Mesothelial cell of epicardium (in vitro differentiated cells): Measurements from ENCODE around the gene FDPS. TPM values are rescaled to one million over a fixed set of nuclear protein-coding genes. Genes with fewer than 3 reads are reported as not detected.
A peak's percentile ranks its signal among the peaks of the same experiment; 100 is the strongest.

Experiments
- DNase-seq, 2 experiments: peaks; one replicate each; pipeline ENCODE4 v3.0.0; 2021; ENCODE audit warnings: low spot score in 2 of 2; ENCODE audit not compliant: unreplicated experiment in 2 of 2
- H3K27ac Mint-ChIP-seq: 2 replicates; pipeline ENCODE4 v1.8.0; 2021; ENCODE audit warnings: mixed read lengths
- H3K27me3 Mint-ChIP-seq: 2 replicates; pipeline ENCODE4 v1.8.0; 2021; ENCODE audit warnings: low read depth, mixed read lengths
- H3K36me3 Mint-ChIP-seq: 2 replicates; pipeline ENCODE4 v1.8.0; 2021; ENCODE audit warnings: mixed read lengths
- H3K4me1 Mint-ChIP-seq: 2 replicates; pipeline ENCODE4 v1.8.0; 2021; ENCODE audit warnings: mixed read lengths
- H3K4me3 Mint-ChIP-seq: 2 replicates; pipeline ENCODE4 v1.8.0; 2021; ENCODE audit warnings: mild to moderate bottlenecking, moderate library complexity, mixed read lengths
- H3K9me3 Mint-ChIP-seq: 2 replicates; pipeline ENCODE4 v1.8.0; 2021; ENCODE audit warnings: mixed read lengths
- CTCF ChIP-seq: fragments of 200-600 bp; sonication (generic); IDR thresholded peaks from one replicate; pipeline ENCODE4 v1.5.0; 2021; ENCODE audit warnings: antibody characterized with exemption; ENCODE audit not compliant: unreplicated experiment
- total RNA-seq: library from RNA; stranded (reverse); gene quantifications from 3 replicates; pipeline ENCODE4 v1.2.1, GENCODE V29; 2021

The FDPS gene
- total RNA-seq, 1 donor from 2014 or later = 153 TPM

DNA sequence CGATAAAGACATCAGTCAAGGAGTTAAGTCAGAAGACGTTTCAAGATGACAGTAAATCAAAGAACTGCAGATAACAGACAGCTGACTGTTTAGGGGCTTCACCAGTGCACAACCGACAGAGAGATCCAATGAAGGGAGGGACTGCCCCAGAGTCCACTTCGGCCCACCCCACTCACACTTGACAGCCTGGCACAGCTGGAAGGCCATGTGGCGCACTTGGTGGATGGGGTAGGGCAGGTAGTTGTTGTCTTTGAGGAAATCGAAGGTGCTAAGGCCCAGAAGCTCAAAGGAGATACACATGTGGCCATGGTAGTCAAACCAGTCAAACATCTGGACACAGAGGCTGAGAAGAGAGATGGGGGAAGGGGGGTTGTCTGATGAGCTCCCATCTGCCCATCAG is 42.1 kb upstream of the FDPS start:
- H3K4me1 Mint-ChIP-seq = peaks cover 15% of the 10 kb centered on the region
- DNase-seq = no peak
- no peak overlapping the region for H3K4me3 Mint-ChIP-seq
- no peaks in the 10 kb centered on the region for H3K9me3 Mint-ChIP-seq
- H3K36me3 Mint-ChIP-seq = peaks cover 43% of the 10 kb centered on the region
- H3K27me3 Mint-ChIP-seq = no peaks in the 10 kb centered on the region
- H3K27ac Mint-ChIP-seq = no peak overlapping the region
- no peak for TF ChIP-seq CTCF

DNA sequence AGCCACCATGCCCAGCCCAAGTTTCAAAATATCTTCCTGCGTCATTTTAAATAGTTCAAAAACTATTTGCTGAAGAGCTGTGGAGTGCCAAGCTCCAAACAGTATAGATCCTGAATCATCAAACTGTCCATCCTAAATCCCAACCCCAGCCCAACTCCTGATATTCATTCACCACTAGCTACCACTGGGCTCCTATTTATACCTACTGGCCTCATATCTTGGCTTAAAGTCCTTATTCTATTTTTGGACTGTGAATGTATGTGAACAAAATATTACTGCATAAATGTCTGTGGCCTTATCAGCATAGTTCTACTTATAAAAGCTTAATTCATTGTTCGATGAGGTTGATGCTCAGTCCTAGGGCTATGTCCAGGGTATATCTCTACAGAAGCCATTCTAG is 41.3 kb upstream of the FDPS start:
- Mint-ChIP-seq H3K9me3 (no peaks in the 10 kb centered on the region), H3K4me1 (peaks cover 14% of the 10 kb centered on the region), H3K36me3 (peaks cover 43% of the 10 kb centered on the region), H3K4me3 (no peak overlapping the region), H3K27me3 (no peaks in the 10 kb centered on the region), H3K27ac (no peak overlapping the region)
- TF ChIP-seq CTCF = no peak
- DNase-seq = no peak

- H3K27me3 Mint-ChIP-seq = no peaks in the 10 kb centered on the region
- peaks cover 43% of the 10 kb centered on the region for H3K36me3 Mint-ChIP-seq
These were observed 40.0 kb upstream of the FDPS start for GRCh38 chr1:155268630-155269029.

GRCh38 chr1:155269381-155269780 is 39.3 kb upstream of the FDPS start:
- Mint-ChIP-seq H3K4me3 (no peak overlapping the region), H3K36me3 (peaks cover 39% of the 10 kb centered on the region), H3K9me3 (no peaks in the 10 kb centered on the region), H3K4me1 (peaks cover 22% of the 10 kb centered on the region), H3K27me3 (no peaks in the 10 kb centered on the region), H3K27ac (no peak overlapping the region)
- TF ChIP-seq CTCF = no peak
- no peak for DNase-seq

More at GRCh38 chr1:155268630-155269029, 40.0 kb upstream of the FDPS start:
- Mint-ChIP-seq H3K4me1 (peaks cover 19% of the 10 kb centered on the region), H3K27ac (no peak overlapping the region), H3K9me3 (no peaks in the 10 kb centered on the region), H3K4me3 (no peak overlapping the region)
- DNase-seq = no peak
- TF ChIP-seq CTCF = no peak

- Mint-ChIP-seq H3K4me3 (peak overlapping the region; percentile 96), H3K4me1 (peaks cover 28% of the 10 kb centered on the region), H3K27me3 (no peaks in the 10 kb centered on the region), H3K9me3 (no peaks in the 10 kb centered on the region), H3K27ac (peak overlapping the region; percentile 97), H3K36me3 (peaks cover 17% of the 10 kb centered on the region)
- DNase-seq = no peak
- no peak for TF ChIP-seq CTCF
These were observed 36.0 kb upstream of the FDPS start for GRCh38 chr1:155272466-155273342.
